Fibroblast of skin of right quadriceps (primary cell): ENCODE data around the gene ETS1.

Experiments used
- DNase-seq: peaks from one replicate; pipeline ENCODE4 v3.0.0-alpha.2; 2013

ETS1 gene

GRCh38 chr11:128618603-128619002 lies 31.2 kb upstream of the ETS1 start:
- DNase-seq, result no peak

GRCh38 chr11:128616161-128616560 lies 28.8 kb upstream of the ETS1 start:
- no peak for DNase-seq

- no peak for DNase-seq
Measured at GRCh38 chr11:128615612-128616011, 28.3 kb upstream of the ETS1 start.

GRCh38 chr11:128615076-128615475 lies 27.7 kb upstream of the ETS1 start:
- DNase-seq, result no peak

- DNase-seq, result no peak
Measured at GRCh38 chr11:128614026-128614425, 26.7 kb upstream of the ETS1 start.

- DNase-seq, result no peak
Measured at GRCh38 chr11:128613300-128613995, 26.1 kb upstream of the ETS1 start.

- no peak for DNase-seq
Measured at GRCh38 chr11:128610721-128611617, 23.6 kb upstream of the ETS1 start.

- no peak for DNase-seq
Measured at GRCh38 chr11:128609785-128610184, 22.4 kb upstream of the ETS1 start.

GRCh38 chr11:128608746-128609407 lies 21.5 kb upstream of the ETS1 start:
- DNase-seq, result no peak

GRCh38 chr11:128607819-128608218 lies 20.5 kb upstream of the ETS1 start:
- DNase-seq, result no peak

- DNase-seq, result no peak
Measured at GRCh38 chr11:128604723-128605122, 17.4 kb upstream of the ETS1 start.

GRCh38 chr11:128603752-128604414 lies 16.5 kb upstream of the ETS1 start:
- DNase-seq, result no peak

GRCh38 chr11:128603003-128603696 lies 15.8 kb upstream of the ETS1 start:
- no peak for DNase-seq

GRCh38 chr11:128599729-128600128 lies 12.4 kb upstream of the ETS1 start:
- DNase-seq, result peak; percentile 82

- no peak for DNase-seq
Measured at GRCh38 chr11:128598506-128599150, 11.3 kb upstream of the ETS1 start.

- no peak for DNase-seq
Measured at GRCh38 chr11:128598096-128598495, 10.7 kb upstream of the ETS1 start.

GRCh38 chr11:128597209-128597608 lies 9.9 kb upstream of the ETS1 start:
- DNase-seq, result no peak

GRCh38 chr11:128596250-128596649 lies 8.9 kb upstream of the ETS1 start:
- no peak for DNase-seq

- DNase-seq, result no peak
Measured at GRCh38 chr11:128595775-128596174, 8.4 kb upstream of the ETS1 start.

- peak; percentile 89 for DNase-seq
Measured at GRCh38 chr11:128595221-128595620, 7.9 kb upstream of the ETS1 start.

- peak; percentile 45 for DNase-seq
Measured at GRCh38 chr11:128594226-128594625, 6.9 kb upstream of the ETS1 start.

- DNase-seq, result peak; percentile 92
Measured at GRCh38 chr11:128593281-128593680, 5.9 kb upstream of the ETS1 start.
